SU-DHL-6 (cell line): ENCODE measurements around the gene PUM1.

Experiments used
- CTCF ChIP-seq: fragments of 200-600 bp; sonication (generic); IDR thresholded peaks from one replicate; pipeline ENCODE4 v1.5.1; 2017; ENCODE audit warnings: antibody characterized with exemption, mild to moderate bottlenecking, low read length, moderate library complexity; ENCODE audit not compliant: insufficient read depth, poor library complexity, severe bottlenecking
- EZH2phosphoT487 ChIP-seq: fragments of 200-600 bp; sonication (generic), shearing (Covaris generic); conservative IDR thresholded peaks from 2 replicates; pipeline ENCODE4 v1.6.1; 2018; ENCODE audit warnings: mild to moderate bottlenecking, antibody characterized with exemption, low read length, moderate library complexity, mixed read lengths

- TF ChIP-seq CTCF = no peak
- TF ChIP-seq EZH2phosphoT487 = no peak
Measured at GRCh38 chr1:30934613-30935012, 130.9 kb downstream of the PUM1 start.
